NB4 (cell line): ENCODE results near the gene FRY.
A peak's percentile ranks its signal among the peaks of the same experiment; 100 is the strongest.

Source experiments
- DNase-seq: peaks from one replicate; pipeline ENCODE4 v3.0.0; 2010; ENCODE audit warnings: low read depth
- H3K4me3 ChIP-seq: one replicate; pipeline ENCODE4 v1.5.1; 2011; ENCODE audit warnings: mild to moderate bottlenecking, low read depth, low read length, moderate library complexity
- CTCF ChIP-seq: IDR thresholded peaks from one replicate; pipeline ENCODE4 v1.5.1; 2012; ENCODE audit warnings: low read depth, low read length
- MYC ChIP-seq: IDR thresholded peaks from 2 replicates; pipeline ENCODE4 v1.6.1; 2011; ENCODE audit warnings: low read depth, low read length
- POLR2A ChIP-seq: IDR thresholded peaks from 2 replicates; pipeline ENCODE4 v1.6.1; 2011; ENCODE audit warnings: mild to moderate bottlenecking; ENCODE audit not compliant: insufficient read length; ENCODE audit errors: extremely low read depth
- TF ChIP-seq, protein P1 (sequence below): IDR thresholded peaks from 2 replicates; pipeline ENCODE4 v1.6.1; 2011; ENCODE audit warnings: low read depth, low read length

The FRY gene

GRCh38 chr13:32140109-32140508, 108.5 kb downstream of the FRY start:
- H3K4me3 ChIP-seq = no peak overlapping the region
- DNase-seq = no peak
- TF ChIP-seq, protein P1, sequence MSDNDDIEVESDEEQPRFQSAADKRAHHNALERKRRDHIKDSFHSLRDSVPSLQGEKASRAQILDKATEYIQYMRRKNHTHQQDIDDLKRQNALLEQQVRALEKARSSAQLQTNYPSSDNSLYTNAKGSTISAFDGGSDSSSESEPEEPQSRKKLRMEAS = no peak
- TF ChIP-seq CTCF (no peak), MYC (no peak), POLR2A (no peak)

GRCh38 chr13:32141462-32141861, 109.9 kb downstream of the FRY start:
- no peak overlapping the region for H3K4me3 ChIP-seq
- TF ChIP-seq POLR2A (no peak), CTCF (no peak), MYC (no peak)
- TF ChIP-seq, protein P1 = no peak
- peak; percentile 36 for DNase-seq

DNA sequence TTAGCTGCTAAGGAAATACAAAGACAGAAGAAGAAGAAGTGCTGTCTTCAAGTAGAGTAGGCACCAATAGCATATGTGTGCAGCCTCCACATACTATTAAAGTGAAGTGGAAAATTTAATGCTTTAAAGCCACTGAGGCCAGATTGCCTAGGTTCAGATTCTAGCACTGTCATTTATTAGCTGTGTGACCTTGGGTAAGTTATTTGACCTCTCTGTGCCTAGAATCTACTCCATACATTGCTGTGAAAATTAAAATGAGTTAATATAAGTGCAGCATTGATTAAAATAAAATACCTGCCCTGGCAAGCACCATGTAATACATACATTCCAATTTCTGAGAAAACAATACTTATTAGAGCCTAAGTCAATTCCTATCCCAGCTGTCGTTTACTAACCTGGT, 110.5 kb downstream of the FRY start:
- DNase-seq = no peak
- H3K4me3 ChIP-seq = no peak overlapping the region
- TF ChIP-seq, protein P1 = no peak
- no peak for TF ChIP-seq MYC
- no peak for TF ChIP-seq CTCF
- TF ChIP-seq POLR2A = no peak

DNA sequence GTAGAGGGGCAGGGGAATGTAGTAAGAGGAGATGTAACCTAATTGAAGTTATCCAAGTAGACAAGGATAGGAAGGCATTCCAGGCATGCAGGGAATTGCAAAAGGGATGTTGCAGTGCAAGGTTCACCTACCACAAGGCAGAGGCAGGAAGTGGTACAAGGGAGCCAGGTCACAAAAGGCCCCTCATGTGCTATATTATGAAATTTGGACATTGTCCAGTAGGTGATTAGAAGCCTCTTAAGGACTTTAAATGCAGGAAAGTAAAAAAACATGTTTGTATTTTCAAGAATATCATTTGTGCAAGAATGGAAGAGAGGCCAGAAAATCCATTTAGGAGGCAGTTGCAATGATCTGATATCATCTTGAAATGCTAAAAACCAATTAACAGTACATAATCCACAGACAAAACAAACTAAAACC, 111.4 kb downstream of the FRY start:
- DNase-seq = peak; percentile 67

GRCh38 chr13:32147193-32147592, 115.6 kb downstream of the FRY start:
- DNase-seq = no peak
- no peak overlapping the region for H3K4me3 ChIP-seq
- no peak for TF ChIP-seq CTCF
- TF ChIP-seq POLR2A = no peak
- TF ChIP-seq MYC = no peak
- TF ChIP-seq, protein P1 = no peak

More for the DNA sequence above, 111.4 kb downstream of the FRY start:
- no peak overlapping the region for H3K4me3 ChIP-seq
- TF ChIP-seq, protein P1 = peak; percentile 32; the same call in 1 of the 2 replicates
- TF ChIP-seq MYC = no peak

DNA sequence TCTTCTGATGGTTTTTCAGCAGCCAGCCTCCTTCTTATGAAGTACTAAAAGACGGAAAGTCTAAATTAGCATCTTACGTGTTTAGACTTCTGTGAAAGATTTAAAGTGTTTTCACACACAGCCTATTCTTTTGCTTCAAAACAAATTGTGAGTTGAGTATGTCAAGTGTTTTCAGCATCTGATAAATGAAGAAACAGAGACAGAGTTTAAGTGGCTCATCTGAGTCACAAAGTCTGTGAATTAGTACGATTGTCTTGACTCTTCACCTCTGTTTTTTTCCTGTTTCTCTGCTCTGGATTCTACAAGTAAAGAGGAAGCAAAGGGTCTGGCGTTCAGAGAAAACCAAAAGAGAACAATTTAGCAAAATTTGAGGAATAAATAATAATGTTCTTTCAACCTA, 116.4 kb downstream of the FRY start:
- H3K4me3 ChIP-seq = no peak overlapping the region
- no peak for DNase-seq
- TF ChIP-seq, protein P1 = no peak
- TF ChIP-seq MYC (no peak), CTCF (no peak), POLR2A (no peak)
